CD14-positive monocyte (primary cell): ENCODE data around the gene ZFHX3. TPM values are rescaled to one million over a fixed set of nuclear protein-coding genes. Genes with fewer than 3 reads are reported as not detected.

ENCODE experiments used
- DNase-seq, 3 donors: peaks; one replicate each; pipeline ENCODE4 v3.0.0-alpha.2; 2011 to 2022
- H2AFZ ChIP-seq: 2 replicates; pipeline ENCODE4 v1.6.0; 2012; ENCODE audit warnings: mild to moderate bottlenecking, low read depth, low read length, inconsistent platforms; ENCODE audit not compliant: insufficient read depth, poor library complexity, severe bottlenecking
- H3K27ac ChIP-seq, 2 donors: 1 replicate in 1 of 2; 2 replicates in 1 of 2; pipeline ENCODE4 v1.5.1; 2012 to 2013; ENCODE audit warnings: low read length in 2 of 2, control low read depth in 1 of 2, inconsistent platforms in 1 of 2, low read depth in 1 of 2, mild to moderate bottlenecking in 1 of 2
- H3K27me3 ChIP-seq, 2 donors: one replicate each; pipeline versions ENCODE4 v1.6.0 to v1.6.1; 2011 to 2013; ENCODE audit warnings: low read length in 2 of 2; ENCODE audit not compliant: control insufficient read depth in 2 of 2, insufficient read depth in 2 of 2
- H3K36me3 ChIP-seq, 2 donors: replicated peaks in 1 of 2; 1 replicate in 1 of 2; 2 replicates in 1 of 2; pipeline versions ENCODE4 v1.5.1 to v1.6.1; 2012 to 2013; ENCODE audit warnings: low read length in 2 of 2, control low read depth in 1 of 2, inconsistent platforms in 1 of 2, mild to moderate bottlenecking in 1 of 2; ENCODE audit not compliant: insufficient read depth in 2 of 2, control insufficient read depth in 1 of 2
- H3K4me1 ChIP-seq, 2 donors: 1 replicate in 1 of 2; 2 replicates in 1 of 2; pipeline versions ENCODE4 v1.5.1 to v1.6.1; 2012 to 2013; ENCODE audit warnings: low read length in 2 of 2, control low read depth in 1 of 2, inconsistent platforms in 1 of 2, mild to moderate bottlenecking in 1 of 2, moderate library complexity in 1 of 2; ENCODE audit not compliant: insufficient read depth in 2 of 2, control insufficient read depth in 1 of 2
- H3K4me2 ChIP-seq: replicated peaks from 2 replicates; pipeline ENCODE3; 2012; ENCODE audit warnings: low read length, moderate library complexity, mild to moderate bottlenecking; ENCODE audit not compliant: poor library complexity, severe bottlenecking; ENCODE audit errors: extremely low read depth
- H3K4me3 ChIP-seq, 3 experiments: fragments of 200-600 bp in 1 of 3; sonication (generic) in 1 of 3; replicated peaks in 1 of 3; 1 replicate in 2 of 3; 2 replicates in 1 of 3; pipeline ENCODE4 v1.5.1; 2011 to 2013; ENCODE audit warnings: low read length in 3 of 3, mild to moderate bottlenecking in 3 of 3, control low read depth in 2 of 3, low read depth in 2 of 3, inconsistent platforms in 1 of 3, moderate library complexity in 1 of 3
- H3K79me2 ChIP-seq: 2 replicates; pipeline ENCODE4 v1.6.0; 2012; ENCODE audit warnings: mild to moderate bottlenecking, control low read depth, inconsistent platforms, low read length, moderate library complexity; ENCODE audit not compliant: insufficient read depth
- H3K9ac ChIP-seq: 2 replicates; pipeline ENCODE4 v1.6.0; 2017; ENCODE audit warnings: low read length, mild to moderate bottlenecking; ENCODE audit not compliant: insufficient read depth, poor library complexity, severe bottlenecking
- H3K9me3 ChIP-seq, 2 donors: replicated peaks in 1 of 2; 1 replicate in 1 of 2; 2 replicates in 1 of 2; pipeline versions ENCODE4 v1.5.1 to v1.6.1; 2012 to 2013; ENCODE audit warnings: low read length in 2 of 2, control low read depth in 1 of 2; ENCODE audit not compliant: control insufficient read depth in 1 of 2, insufficient read depth in 1 of 2
- H4K20me1 ChIP-seq: 2 replicates; pipeline ENCODE4 v1.6.0; 2012; ENCODE audit warnings: mild to moderate bottlenecking, low read length, control low read depth, moderate library complexity; ENCODE audit not compliant: insufficient read depth
- H3K27ac Mint-ChIP-seq, 7 donors: one replicate each; pipeline ENCODE4 v1.8.0; 2020; ENCODE audit warnings: mild to moderate bottlenecking in 7 of 7, mixed read lengths in 7 of 7, moderate library complexity in 6 of 7, inconsistent platforms in 2 of 7
- H3K27me3 Mint-ChIP-seq, 3 donors: one replicate each; pipeline ENCODE4 v1.8.0; 2021 to 2022; ENCODE audit warnings: low read depth in 3 of 3, mild to moderate bottlenecking in 3 of 3, mixed read lengths in 3 of 3, moderate library complexity in 3 of 3, inconsistent platforms in 1 of 3
- H3K36me3 Mint-ChIP-seq, 2 donors: one replicate each; pipeline ENCODE4 v1.8.0; 2020; ENCODE audit warnings: mixed read lengths in 2 of 2, inconsistent platforms in 1 of 2, mild to moderate bottlenecking in 1 of 2
- H3K4me1 Mint-ChIP-seq: one replicate; pipeline ENCODE4 v1.8.0; 2020; ENCODE audit warnings: mild to moderate bottlenecking, mixed read lengths
- H3K4me3 Mint-ChIP-seq, 2 donors: one replicate each; pipeline ENCODE4 v1.8.0; 2020; ENCODE audit warnings: mild to moderate bottlenecking in 2 of 2, mixed read lengths in 2 of 2, moderate library complexity in 1 of 2
- H3K9me3 Mint-ChIP-seq, 7 donors: one replicate each; pipeline ENCODE4 v1.8.0; 2020 to 2022; ENCODE audit warnings: mixed read lengths in 7 of 7, mild to moderate bottlenecking in 6 of 7, moderate library complexity in 6 of 7, inconsistent platforms in 2 of 7
- WGBS: methylation state at CpG from one replicate; pipeline ENCODE4 v1.1.5; 2013; ENCODE audit warnings: missing lambda C conversion rate; ENCODE audit not compliant: insufficient coverage; 5-methylcytosine and 5-hydroxymethylcytosine counted together
- intact Hi-C, 2 donors: fragments of 100-400 bp; cut with micrococcal nuclease; formaldehyde crosslinking; loops; one replicate each; pipeline versions ENCODE4 v1.15.0 to v1.15.1; 2023
- polyA plus RNA-seq, 3 donors: library from polyadenylated mRNA; depleted of rRNA in 1 of 3; unstranded in 2 of 3; stranded (reverse) in 1 of 3; fragments of 300-500 nt in 2 of 3; fragments of >200 nt in 1 of 3; fragmentation: Illumina TruSeq in 2 of 3; gene quantifications; 1 replicate in 2 of 3; 2 replicates in 1 of 3; pipeline ENCODE4 v1.2.3, GENCODE V29; 2012 to 2021
- TF ChIP-seq, protein P1 (sequence below): fragments of 200-600 bp; IDR thresholded peaks from one replicate; pipeline ENCODE4 v1.8.0; 2022; ENCODE audit warnings: antibody characterized with exemption, mild to moderate bottlenecking

The ZFHX3 gene
- polyA plus RNA-seq, 3 donors: 0.42 to 4.2 (median 0.43) TPM

DNA sequence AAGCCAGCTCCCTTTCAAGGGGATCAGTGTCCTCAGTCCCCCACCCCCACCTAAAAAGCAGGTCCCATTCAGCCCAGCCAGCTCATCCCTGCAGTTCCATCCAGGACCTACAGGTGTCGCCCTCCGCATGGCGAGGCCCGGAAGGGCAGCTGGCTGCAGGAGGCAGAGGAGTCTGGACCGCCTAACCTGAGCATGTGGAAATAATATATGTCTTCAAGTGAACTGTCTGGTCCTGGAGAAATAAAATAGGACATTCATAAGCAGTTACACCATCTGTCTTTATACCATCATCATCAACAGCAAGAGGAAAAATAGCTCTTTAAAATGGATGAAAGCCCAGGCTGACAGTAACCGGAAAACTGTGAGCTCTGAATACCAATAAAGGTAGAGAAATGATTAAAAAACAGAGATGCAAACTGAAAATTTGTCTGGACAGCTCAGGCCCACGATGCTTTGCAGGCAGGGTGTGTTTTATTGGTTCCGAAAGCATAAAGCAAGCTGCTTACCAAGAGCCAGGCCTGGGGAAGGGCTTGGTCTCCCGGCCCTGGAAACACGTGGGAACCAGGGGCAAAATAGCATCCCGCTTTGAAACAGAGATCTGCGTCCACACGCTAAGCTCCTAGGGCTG is 215.2 kb downstream of the ZFHX3 start:
- TF ChIP-seq, protein P1, sequence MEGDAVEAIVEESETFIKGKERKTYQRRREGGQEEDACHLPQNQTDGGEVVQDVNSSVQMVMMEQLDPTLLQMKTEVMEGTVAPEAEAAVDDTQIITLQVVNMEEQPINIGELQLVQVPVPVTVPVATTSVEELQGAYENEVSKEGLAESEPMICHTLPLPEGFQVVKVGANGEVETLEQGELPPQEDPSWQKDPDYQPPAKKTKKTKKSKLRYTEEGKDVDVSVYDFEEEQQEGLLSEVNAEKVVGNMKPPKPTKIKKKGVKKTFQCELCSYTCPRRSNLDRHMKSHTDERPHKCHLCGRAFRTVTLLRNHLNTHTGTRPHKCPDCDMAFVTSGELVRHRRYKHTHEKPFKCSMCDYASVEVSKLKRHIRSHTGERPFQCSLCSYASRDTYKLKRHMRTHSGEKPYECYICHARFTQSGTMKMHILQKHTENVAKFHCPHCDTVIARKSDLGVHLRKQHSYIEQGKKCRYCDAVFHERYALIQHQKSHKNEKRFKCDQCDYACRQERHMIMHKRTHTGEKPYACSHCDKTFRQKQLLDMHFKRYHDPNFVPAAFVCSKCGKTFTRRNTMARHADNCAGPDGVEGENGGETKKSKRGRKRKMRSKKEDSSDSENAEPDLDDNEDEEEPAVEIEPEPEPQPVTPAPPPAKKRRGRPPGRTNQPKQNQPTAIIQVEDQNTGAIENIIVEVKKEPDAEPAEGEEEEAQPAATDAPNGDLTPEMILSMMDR: peak; percentile 97

DNA sequence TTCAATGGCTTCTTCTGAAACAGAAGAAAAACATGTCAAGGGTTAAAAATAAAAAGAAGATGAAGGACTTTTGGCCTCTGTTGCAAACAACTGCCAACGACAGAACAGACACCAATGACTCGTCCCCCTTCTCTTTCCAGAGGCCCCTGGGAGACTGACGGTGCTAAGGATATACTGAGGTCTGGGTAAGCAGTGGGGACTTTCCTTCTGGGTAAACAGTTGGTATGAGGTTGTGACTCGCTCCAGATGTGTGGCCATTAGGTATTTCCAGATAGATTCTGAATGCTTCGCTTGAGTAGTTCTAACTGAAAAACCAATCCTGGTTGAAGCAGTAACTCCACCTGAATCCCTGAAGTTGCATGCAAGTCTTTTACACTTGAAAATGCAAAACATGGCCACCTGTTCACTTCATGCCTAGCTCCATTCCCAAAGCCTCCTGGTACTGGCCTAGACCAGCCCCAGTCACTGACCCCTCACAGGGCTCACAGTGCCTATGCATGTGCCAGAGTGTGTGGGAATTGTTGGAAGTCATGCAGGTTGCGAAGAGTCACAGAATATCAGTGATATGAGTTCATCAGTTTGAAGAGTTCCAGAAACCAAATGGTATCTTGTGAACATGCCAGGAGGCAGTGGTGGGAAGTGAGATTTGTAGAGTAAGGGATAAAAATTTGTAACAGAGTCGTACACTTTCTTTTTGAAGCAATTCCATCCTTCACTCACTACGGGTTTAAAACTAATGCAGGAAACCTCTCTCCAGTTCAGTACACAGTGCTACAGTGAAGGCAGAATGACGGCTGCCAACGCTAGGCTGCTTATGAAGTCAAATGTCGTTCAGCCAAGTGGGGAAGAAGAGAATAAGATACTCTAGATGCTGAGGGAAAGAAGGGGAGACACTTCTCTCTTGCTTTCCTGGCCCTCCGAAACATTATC is 217.8 kb downstream of the ZFHX3 start:
- Histone ChIP-seq H3K27ac (no peak overlapping the region), H2AFZ (no peak overlapping the region), H3K4me1 (no peaks in the 10 kb centered on the region), H3K9ac (no peak overlapping the region), H3K9me3 (no peaks in the 10 kb centered on the region), H4K20me1 (peaks cover 12% of the 10 kb centered on the region), H3K79me2 (no peaks in the 10 kb centered on the region), H3K36me3 (peaks cover 5 to 22% of the 10 kb centered on the region in 2 donors), H3K27me3 (no peaks in the 10 kb centered on the region), H3K4me2 (no peak overlapping the region), H3K4me3 (no peak overlapping the region)
- no peak for DNase-seq
- Mint-ChIP-seq H3K4me1 (peaks cover 5% of the 10 kb centered on the region), H3K36me3 (peaks cover 15 to 28% of the 10 kb centered on the region in 2 donors), H3K9me3 (no peaks in the 10 kb centered on the region), H3K27me3 (peaks cover 0 to 2% (median 2%) of the 10 kb centered on the region in 3 donors), H3K4me3 (no peak overlapping the region), H3K27ac (peak overlapping the region in 1 of 7 donors; percentile 27)
- 80% methylated on average over 1 of the region's 12 CpGs for WGBS
- intact Hi-C loops: loop anchor here (5.0 to 10.0 kb wide), 3 partner anchors 125 to 222 kb away; partner anchors contain the start of gene ZFHX3 (in 1 of the 2)
- TF ChIP-seq, protein P1: no peak

More for the DNA sequence above, 215.2 kb downstream of the ZFHX3 start:
- H3K9me3 ChIP-seq: no peaks in the 10 kb centered on the region
- H2AFZ ChIP-seq: no peak overlapping the region
- no peaks in the 10 kb centered on the region for H3K9me3 Mint-ChIP-seq
- H3K27me3 ChIP-seq: no peaks in the 10 kb centered on the region
- peaks cover 5% of the 10 kb centered on the region for H3K4me1 Mint-ChIP-seq
- intact Hi-C loops: loop anchor here (2.0 to 10.0 kb wide), 4 partner anchors 122 to 364 kb away; partner anchors contain the start of gene ZFHX3 (in 1 of the 2)
- no peaks in the 10 kb centered on the region for H3K79me2 ChIP-seq
- no peaks in the 10 kb centered on the region for H3K4me1 ChIP-seq
- H3K4me3 Mint-ChIP-seq: no peak overlapping the region
- H4K20me1 ChIP-seq: peaks cover 9% of the 10 kb centered on the region
- H3K4me3 ChIP-seq: no peak overlapping the region
- peak; percentile 64 to 68 (median 66) for DNase-seq
- H3K27me3 Mint-ChIP-seq: peaks cover 0 to 4% (median 0%) of the 10 kb centered on the region in 3 donors
- peaks cover 16 to 23% of the 10 kb centered on the region in 2 donors for H3K36me3 Mint-ChIP-seq
- peaks cover 5 to 16% of the 10 kb centered on the region in 2 donors for H3K36me3 ChIP-seq
- H3K4me2 ChIP-seq: no peak overlapping the region
- H3K9ac ChIP-seq: no peak overlapping the region
- H3K27ac Mint-ChIP-seq: peak overlapping the region in 2 of 7 donors; percentile 14 to 45
- H3K27ac ChIP-seq: no peak overlapping the region
- WGBS: 82% methylated on average over 6 of the region's 13 CpGs
